GM18909 (cell line): ENCODE results near the gene CDC27.
"Not testable (repeated sequence)": the region's sequence is repeated elsewhere in the genome, so short reads cannot be mapped to it uniquely, and the experiment has no call there.

Experiments
- ATAC-seq: cut with Tn5 transposase; IDR thresholded peaks from one replicate; pipeline ENCODE4 v1.9.1; 2021; ENCODE audit warnings: mild to moderate bottlenecking; ENCODE audit not compliant: unreplicated experiment, poor library complexity

The CDC27 gene

GRCh38 chr17:47188876-47189731 lies at the start of gene CDC27:
Gene CDC27 (minus strand): TSS chr17:47189295. CDS start chr17:47189172, 123 bp downstream.
- ATAC-seq = peak; percentile 93

- ATAC-seq = no peak
Measured at GRCh38 chr17:47238321-47239010, 49.4 kb upstream of the CDC27 start.

- ATAC-seq = no peak
Measured at GRCh38 chr17:47237841-47238240, 48.7 kb upstream of the CDC27 start.

- ATAC-seq = no peak
Measured at GRCh38 chr17:47235923-47236322, 46.8 kb upstream of the CDC27 start.

- ATAC-seq = no peak
Measured at GRCh38 chr17:47235506-47235905, 46.4 kb upstream of the CDC27 start.

- ATAC-seq = no peak
Measured at GRCh38 chr17:47232465-47232864, 43.4 kb upstream of the CDC27 start.

- no peak for ATAC-seq
Measured at GRCh38 chr17:47231866-47232265, 42.8 kb upstream of the CDC27 start.

- ATAC-seq = no peak
Measured at GRCh38 chr17:47231334-47231733, 42.2 kb upstream of the CDC27 start.

- ATAC-seq = no peak
Measured at GRCh38 chr17:47230864-47231263, 41.8 kb upstream of the CDC27 start.

- no peak for ATAC-seq
Measured at GRCh38 chr17:47229535-47230443, 40.7 kb upstream of the CDC27 start.

GRCh38 chr17:47227862-47228261 lies 38.8 kb upstream of the CDC27 start:
- ATAC-seq = no peak

GRCh38 chr17:47225911-47226688 lies 37.0 kb upstream of the CDC27 start:
- no peak for ATAC-seq

- no peak for ATAC-seq
Measured at GRCh38 chr17:47225436-47225858, 36.4 kb upstream of the CDC27 start.

- no peak for ATAC-seq
Measured at GRCh38 chr17:47224966-47225365, 35.9 kb upstream of the CDC27 start.

- ATAC-seq = not testable (repeated sequence)
Measured at GRCh38 chr17:47224077-47224476, 35.0 kb upstream of the CDC27 start.

GRCh38 chr17:47223460-47223859 lies 34.4 kb upstream of the CDC27 start:
- ATAC-seq = no peak

GRCh38 chr17:47223007-47223406 lies 33.9 kb upstream of the CDC27 start:
- no peak for ATAC-seq

GRCh38 chr17:47222047-47222446 lies 33.0 kb upstream of the CDC27 start:
- no peak for ATAC-seq

- no peak for ATAC-seq
Measured at GRCh38 chr17:47221154-47221553, 32.1 kb upstream of the CDC27 start.

- no peak for ATAC-seq
Measured at GRCh38 chr17:47220531-47220999, 31.5 kb upstream of the CDC27 start.
